GM12864 (cell line): ENCODE measurements around the gene TENM3.
"Not testable (repeated sequence)": the region's sequence is repeated elsewhere in the genome, so short reads cannot be mapped to it uniquely, and the experiment has no call there.

Source experiments
- DNase-seq: peaks from one replicate; pipeline ENCODE4 v3.0.0-alpha.2; 2011; ENCODE audit warnings: low read depth
- H3K4me3 ChIP-seq: 2 replicates; pipeline ENCODE4 v1.5.1; 2011; ENCODE audit warnings: mild to moderate bottlenecking, low read depth, low read length, control low read depth
- TF ChIP-seq, protein P1 (sequence below): IDR thresholded peaks from 2 replicates; pipeline ENCODE4 v1.5.1; 2011; ENCODE audit warnings: low read depth, mild to moderate bottlenecking, moderate library complexity, low read length, control low read depth, inconsistent platforms; ENCODE audit errors: missing control alignments

TENM3 gene

DNA sequence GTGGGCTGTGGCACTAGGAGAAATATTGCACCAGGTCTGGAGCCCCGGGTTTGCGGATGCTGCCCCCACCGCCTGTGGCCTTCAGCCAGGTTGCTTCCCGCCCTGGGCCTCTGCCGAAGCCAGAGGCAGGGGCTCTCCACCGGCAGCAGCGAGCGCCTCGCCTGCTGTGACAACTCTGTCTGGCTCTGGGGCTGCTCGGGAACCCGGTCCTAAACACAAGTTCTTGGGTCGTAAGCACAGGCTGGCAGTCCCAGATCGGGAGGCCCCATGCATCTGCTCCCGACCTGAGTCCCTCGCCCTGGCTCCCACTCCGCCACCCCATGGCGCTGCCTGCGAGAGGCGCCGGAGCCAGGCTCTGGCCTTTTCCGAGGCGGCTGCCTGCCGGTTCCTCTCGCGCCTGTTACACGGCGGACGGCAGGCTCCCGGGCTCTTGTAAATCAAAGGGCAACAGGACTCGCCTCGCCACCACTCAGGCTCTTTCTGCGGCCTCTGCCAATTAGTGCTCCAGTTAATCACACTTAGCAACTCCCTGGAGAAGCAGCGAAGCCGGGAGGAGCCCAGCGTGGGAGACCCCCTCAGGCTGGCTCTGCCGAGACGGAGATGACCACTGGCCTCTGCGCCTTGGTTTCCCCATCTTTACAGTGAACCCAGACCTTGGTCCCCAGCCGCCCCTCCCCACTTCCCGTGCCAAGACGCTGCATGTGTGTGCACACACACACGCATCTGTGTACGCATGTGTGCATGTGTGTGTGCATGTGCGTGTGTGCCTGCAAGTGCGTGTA lies 564.8 kb downstream of the TENM3 start:
- TF ChIP-seq, protein P1, sequence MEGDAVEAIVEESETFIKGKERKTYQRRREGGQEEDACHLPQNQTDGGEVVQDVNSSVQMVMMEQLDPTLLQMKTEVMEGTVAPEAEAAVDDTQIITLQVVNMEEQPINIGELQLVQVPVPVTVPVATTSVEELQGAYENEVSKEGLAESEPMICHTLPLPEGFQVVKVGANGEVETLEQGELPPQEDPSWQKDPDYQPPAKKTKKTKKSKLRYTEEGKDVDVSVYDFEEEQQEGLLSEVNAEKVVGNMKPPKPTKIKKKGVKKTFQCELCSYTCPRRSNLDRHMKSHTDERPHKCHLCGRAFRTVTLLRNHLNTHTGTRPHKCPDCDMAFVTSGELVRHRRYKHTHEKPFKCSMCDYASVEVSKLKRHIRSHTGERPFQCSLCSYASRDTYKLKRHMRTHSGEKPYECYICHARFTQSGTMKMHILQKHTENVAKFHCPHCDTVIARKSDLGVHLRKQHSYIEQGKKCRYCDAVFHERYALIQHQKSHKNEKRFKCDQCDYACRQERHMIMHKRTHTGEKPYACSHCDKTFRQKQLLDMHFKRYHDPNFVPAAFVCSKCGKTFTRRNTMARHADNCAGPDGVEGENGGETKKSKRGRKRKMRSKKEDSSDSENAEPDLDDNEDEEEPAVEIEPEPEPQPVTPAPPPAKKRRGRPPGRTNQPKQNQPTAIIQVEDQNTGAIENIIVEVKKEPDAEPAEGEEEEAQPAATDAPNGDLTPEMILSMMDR = no peak
- H3K4me3 ChIP-seq = no peak overlapping the region
- no peak for DNase-seq

DNA sequence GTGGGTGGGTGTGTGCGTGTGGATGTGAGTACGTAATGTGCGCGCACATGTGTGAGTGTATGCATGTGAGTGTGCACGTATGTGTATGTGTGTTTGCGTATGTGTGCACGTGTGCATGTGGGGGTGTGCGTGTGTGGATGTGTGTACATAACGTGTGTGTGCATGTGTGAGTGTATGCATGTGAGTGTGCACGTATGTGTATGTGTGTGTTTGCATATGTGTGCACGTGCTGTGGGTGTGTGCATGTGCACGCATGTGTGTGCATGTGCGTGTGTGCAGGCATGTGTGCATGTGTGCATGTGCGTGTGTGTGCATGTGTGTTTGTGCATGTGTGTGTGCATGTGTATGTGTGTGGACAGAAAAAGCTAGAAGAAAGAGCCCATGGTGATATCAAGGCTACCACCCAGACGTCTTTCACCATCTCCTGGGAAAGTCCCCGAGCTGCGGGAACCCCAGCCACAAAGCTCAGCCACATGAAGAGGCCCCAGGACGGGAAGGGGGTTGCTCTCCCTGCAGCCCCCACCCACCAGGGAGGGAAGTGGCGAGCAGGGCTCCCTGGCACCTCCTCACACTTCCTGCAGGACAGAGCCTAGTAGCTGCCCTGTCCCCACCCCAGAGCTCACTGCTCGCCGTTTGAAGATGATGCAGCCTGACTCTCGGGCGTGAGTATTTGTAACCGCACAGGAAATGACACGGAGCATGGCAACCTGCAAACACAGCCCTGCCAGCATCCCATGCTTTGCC lies 565.6 kb downstream of the TENM3 start:
- no peak for DNase-seq
- H3K4me3 ChIP-seq = no peak overlapping the region
- TF ChIP-seq, protein P1 = no peak

- no peak overlapping the region for H3K4me3 ChIP-seq
- no peak for DNase-seq
- TF ChIP-seq, protein P1 = peak; percentile 67
Measured at GRCh38 chr4:182809417-182810102, 566.4 kb downstream of the TENM3 start.

DNA sequence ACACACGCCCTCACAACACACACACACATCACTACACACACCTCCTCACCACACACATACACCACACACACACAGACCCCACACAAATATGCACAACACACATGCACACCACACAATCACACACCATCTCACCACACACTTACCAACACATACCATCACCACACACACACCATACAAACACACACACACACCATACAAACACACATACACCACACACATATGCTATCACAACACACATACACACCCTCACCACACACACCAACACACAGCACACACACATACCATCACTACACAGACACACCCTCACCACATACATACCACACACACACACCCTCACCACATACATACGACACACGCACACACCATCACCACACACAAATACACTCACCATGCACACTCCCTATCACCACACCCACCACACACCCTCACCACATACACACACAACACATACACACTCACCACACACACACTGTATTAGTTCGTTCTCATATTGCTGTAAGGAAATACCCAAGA lies 567.0 kb downstream of the TENM3 start:
- H3K4me3 ChIP-seq = no peak overlapping the region
- no peak for DNase-seq
- TF ChIP-seq, protein P1 = no peak

DNA sequence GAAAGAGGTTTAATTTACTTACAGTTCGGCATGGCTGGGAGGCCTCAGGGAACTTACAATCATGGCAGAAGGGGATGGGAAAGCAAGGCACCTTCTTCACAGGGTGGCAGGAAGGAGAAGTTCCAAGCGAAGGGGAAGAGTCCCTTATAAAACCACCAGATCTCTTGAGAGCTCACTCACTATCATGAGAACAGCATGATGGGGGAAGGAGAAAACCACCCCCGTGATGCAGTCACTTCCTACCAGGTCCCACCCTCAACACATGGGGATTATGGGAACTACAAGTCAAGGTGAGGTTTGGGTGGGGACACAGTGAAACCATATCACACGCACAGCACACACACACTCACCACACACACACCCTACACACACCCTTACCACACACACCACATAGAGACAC lies 569.7 kb downstream of the TENM3 start:
- no peak overlapping the region for H3K4me3 ChIP-seq
- DNase-seq = no peak
- TF ChIP-seq, protein P1 = no peak

GRCh38 chr4:182814065-182814464 lies 570.9 kb downstream of the TENM3 start:
- DNase-seq, H3K4me3 ChIP-seq: not testable (repeated sequence)

- TF ChIP-seq, protein P1 = no peak
- DNase-seq = no peak
- no peak overlapping the region for H3K4me3 ChIP-seq
Measured at GRCh38 chr4:182818926-182819730, 575.9 kb downstream of the TENM3 start.
